ENCODE data around the gene QRFPR.

QRFPR gene

GRCh38 chr4:121306931-121307330 is 73.9 kb downstream of the QRFPR start:
- H3K4me3 ChIP-seq (ENCODE audit: low read depth, low read length) = no peak overlapping the region
- TF ChIP-seq CTCF (IDR thresholded peaks at IDR 0.05; ENCODE audit: borderline replicate concordance, insufficient read depth, low read depth, low read length) = no peak

GRCh38 chr4:121304893-121305292 is 75.9 kb downstream of the QRFPR start:
- TF ChIP-seq CTCF (IDR thresholded peaks at IDR 0.05; ENCODE audit: borderline replicate concordance, insufficient read depth, low read depth, low read length) = no peak
- no peak overlapping the region for H3K4me3 ChIP-seq (ENCODE audit: low read depth, low read length)

DNA sequence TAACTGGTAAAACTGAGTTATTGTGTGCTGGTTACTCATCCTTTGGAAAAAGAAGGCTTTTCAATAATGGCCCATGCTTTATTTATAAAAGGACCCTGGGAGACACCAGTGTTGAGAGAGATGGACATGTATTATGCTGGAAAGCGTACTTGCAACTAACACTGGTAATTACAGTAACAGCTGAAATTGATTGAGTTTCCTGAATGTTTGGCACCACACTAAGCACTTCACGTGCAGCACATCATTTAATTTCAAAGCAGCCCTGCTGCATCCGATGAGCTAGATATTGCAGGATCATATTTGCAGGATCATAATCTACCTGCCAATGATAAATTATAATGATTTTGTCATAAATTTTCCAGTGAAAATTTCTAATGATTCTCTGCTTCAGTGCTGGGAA is 81.5 kb downstream of the QRFPR start:
- H3K4me3 ChIP-seq (ENCODE audit: low read depth, low read length) = no peak overlapping the region
- TF ChIP-seq CTCF (IDR thresholded peaks at IDR 0.05; ENCODE audit: borderline replicate concordance, insufficient read depth, low read depth, low read length) = no peak

GRCh38 chr4:121283319-121283718 is 97.5 kb downstream of the QRFPR start:
- no peak for TF ChIP-seq CTCF (IDR thresholded peaks at IDR 0.05; ENCODE audit: borderline replicate concordance, insufficient read depth, low read depth, low read length)
- H3K4me3 ChIP-seq (ENCODE audit: low read depth, low read length) = no peak overlapping the region

- TF ChIP-seq CTCF (IDR thresholded peaks at IDR 0.05; ENCODE audit: borderline replicate concordance, insufficient read depth, low read depth, low read length) = no peak
- H3K4me3 ChIP-seq (ENCODE audit: low read depth, low read length) = no peak overlapping the region
Observed at GRCh38 chr4:121280425-121280824, 100.4 kb downstream of the QRFPR start.

- H3K4me3 ChIP-seq (ENCODE audit: low read depth, low read length) = no peak overlapping the region
- TF ChIP-seq CTCF (IDR thresholded peaks at IDR 0.05; ENCODE audit: borderline replicate concordance, insufficient read depth, low read depth, low read length) = no peak
Observed at GRCh38 chr4:121278811-121279368, 101.9 kb downstream of the QRFPR start.

All from GM12875 (cell line).